Glomerular endothelial cell (primary cell): ENCODE measurements around the gene TUBA1A. TPM values are rescaled to one million over a fixed set of nuclear protein-coding genes. Genes with fewer than 3 reads are reported as not detected.
"Not testable (repeated sequence)": the region's sequence is repeated elsewhere in the genome, so short reads cannot be mapped to it uniquely, and the experiment has no call there.

Experiments used
- DNase-seq: peaks from one replicate; pipeline ENCODE4 v3.0.0-alpha.2; 2011; ENCODE audit warnings: low read depth, low spot score; ENCODE audit errors: extremely low read depth
- total RNA-seq: library from RNA; depleted of rRNA; stranded (reverse); fragments of >200 nt; gene quantifications from 2 replicates; pipeline ENCODE4 v1.2.3, GENCODE V29; 2015

TUBA1A gene
- total RNA-seq, 1 donor from 2014 or later, result 1,256 TPM

- DNase-seq, result no peak
These were observed 27.6 kb downstream of the TUBA1A start for GRCh38 chr12:49161092-49161795.

DNA sequence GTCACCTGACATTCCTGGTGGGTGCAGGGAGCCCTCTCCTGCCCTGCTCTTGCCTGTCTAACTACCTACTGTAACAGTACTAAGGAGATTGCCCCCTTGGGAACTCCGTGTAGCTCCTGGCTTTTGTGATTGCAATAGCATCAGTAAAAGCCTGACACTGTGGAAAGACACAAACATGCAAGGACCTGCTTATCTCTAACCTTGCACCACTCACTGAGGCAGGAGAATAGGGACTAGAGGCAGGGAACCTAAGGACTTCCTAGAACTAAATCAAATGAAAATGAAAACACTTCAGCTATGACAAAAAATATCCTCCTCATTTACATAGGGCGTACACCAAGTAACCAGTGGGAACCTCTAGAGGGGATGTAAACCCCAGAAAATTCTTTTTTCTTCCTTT lies 28.5 kb downstream of the TUBA1A start:
- DNase-seq, result no peak

GRCh38 chr12:49154221-49154620 lies 34.7 kb downstream of the TUBA1A start:
- DNase-seq, result no peak

DNA sequence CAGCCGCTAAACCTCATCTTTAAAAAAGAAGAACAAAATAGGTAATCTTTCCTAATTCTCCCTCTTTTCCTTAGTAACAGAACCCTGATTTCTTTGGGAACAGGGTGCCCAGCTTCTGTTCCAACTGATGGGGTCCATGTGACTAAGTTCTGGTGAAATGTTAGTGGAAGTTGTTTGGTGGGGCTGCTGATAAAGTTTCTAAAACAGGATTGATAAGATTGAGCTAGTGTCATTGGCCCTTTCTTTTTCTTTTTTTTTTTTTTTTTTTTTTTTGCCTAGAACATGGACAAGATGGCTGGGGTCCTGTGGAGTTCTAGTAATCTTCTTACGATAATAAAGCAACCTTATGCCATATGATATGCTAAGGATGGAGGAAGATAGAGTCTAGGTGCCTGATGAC lies 41.5 kb downstream of the TUBA1A start:
- no peak for DNase-seq

DNA sequence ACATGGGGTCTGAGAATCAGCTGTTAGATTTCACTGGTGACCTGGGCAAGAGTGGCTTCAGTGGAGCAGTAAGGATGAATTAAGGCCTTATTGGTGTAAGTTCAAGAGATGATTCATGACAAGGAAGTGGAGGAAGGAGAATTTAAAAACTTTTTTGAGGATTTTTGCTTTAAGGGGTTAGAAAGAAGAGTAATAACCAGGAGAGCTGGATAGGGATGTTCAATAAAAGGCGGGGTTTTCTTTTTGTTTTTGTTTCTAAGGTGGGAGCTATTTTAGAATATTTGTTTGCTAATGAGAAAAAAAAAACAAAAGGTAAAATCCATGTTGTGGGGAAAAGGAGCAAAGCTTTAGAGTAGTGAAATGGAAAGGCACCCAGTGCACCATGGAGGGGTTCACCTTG lies 42.5 kb downstream of the TUBA1A start:
- DNase-seq, result no peak

DNA sequence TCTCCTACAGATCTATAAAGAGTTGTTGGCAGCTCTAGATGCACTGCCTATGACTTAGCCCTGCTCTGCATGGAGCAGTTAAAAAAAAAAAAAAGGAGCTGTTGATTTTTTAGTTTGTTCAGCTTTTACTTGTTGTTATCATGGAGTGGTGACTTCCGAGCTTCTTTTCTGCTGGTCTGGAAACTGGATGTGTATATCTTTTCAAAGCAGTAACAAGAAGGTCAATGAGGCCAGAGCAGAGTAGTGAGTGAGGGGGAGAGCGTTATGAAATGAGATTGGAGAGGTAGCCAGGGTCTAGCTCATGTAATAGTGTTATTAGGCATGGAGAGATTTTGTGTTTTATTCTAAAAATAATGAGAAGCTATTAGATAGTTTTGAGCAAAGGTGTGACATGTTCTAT lies 44.5 kb downstream of the TUBA1A start:
- DNase-seq, result no peak

DNA sequence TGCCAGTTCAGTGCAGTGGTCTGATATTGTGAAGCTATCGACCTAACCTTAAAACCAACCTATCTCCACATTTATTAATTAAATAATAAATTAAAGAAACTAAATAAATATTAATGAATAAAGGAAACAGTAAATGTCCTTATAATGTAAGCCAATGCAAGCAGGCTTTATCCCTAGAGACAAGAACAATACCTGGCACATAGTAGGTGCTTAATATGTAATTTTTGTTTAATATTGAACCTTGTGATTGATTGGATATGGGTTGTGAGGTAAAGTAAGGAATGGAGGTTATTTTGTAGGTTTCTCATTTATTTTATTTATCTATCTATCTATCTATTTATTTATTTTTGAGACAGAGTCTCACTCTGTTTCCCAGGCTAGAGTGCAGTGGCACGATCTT lies 49.9 kb downstream of the TUBA1A start:
- no peak for DNase-seq

DNA sequence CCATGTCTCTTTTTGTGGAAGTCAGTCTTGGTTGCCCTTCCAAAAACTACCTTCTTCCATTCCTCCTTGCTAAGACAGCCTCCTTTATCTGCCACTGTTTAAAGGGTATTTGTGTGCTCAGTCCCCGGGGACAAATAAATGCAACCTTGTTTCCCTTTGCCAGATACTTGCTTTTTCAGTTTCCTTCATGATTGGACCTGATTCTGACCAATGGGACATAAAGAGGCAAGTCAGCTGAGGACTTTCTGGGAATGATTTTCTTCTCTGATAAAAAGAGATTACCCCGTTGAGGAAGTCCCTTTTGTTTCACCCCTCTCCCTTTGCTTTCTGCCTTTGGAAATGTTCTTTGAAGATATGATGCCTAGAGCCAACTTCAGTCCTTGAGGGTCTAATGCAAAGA lies 50.3 kb downstream of the TUBA1A start:
- no peak for DNase-seq

GRCh38 chr12:49137476-49137875 lies 51.4 kb downstream of the TUBA1A start:
- no peak for DNase-seq

GRCh38 chr12:49136997-49137396 lies 51.9 kb downstream of the TUBA1A start:
- not testable (repeated sequence) for DNase-seq

Other genes starting within 250 kb of the TUBA1A start
- gene ARF3, start 231.6 kb downstream of the TUBA1A start, total RNA-seq, result 108 TPM in 2 replicates
- gene WNT10B, start 217.3 kb downstream of the TUBA1A start, total RNA-seq, result not detected in 2 replicates
- gene WNT1, start 210.8 kb downstream of the TUBA1A start, total RNA-seq, result not detected in 2 replicates
- gene DDN, start 189.7 kb downstream of the TUBA1A start, total RNA-seq, result 0.10 and 0.12 TPM in 2 replicates
- 48.6 and 56.5 TPM in 2 replicates for gene PRKAG1, start 170.3 kb downstream of the TUBA1A start, total RNA-seq
- 89.2 and 117 TPM in 2 replicates for gene KMT2D, start 128.3 kb downstream of the TUBA1A start, total RNA-seq
- gene RHEBL1, start 119.1 kb downstream of the TUBA1A start, total RNA-seq, result 1.7 and 2.3 TPM in 2 replicates
- 0.05 and 0.29 TPM in 2 replicates for gene DHH, start 94.3 kb downstream of the TUBA1A start, total RNA-seq
- gene LMBR1L, start 78.2 kb downstream of the TUBA1A start, total RNA-seq, result 60.8 and 73.5 TPM in 2 replicates
- gene TUBA1B, start 57.7 kb downstream of the TUBA1A start, total RNA-seq, result 1,215 and 1,250 TPM in 2 replicates
- gene TUBA1C, start 76.0 kb upstream of the TUBA1A start, total RNA-seq, result 522 and 561 TPM in 2 replicates
- gene PRPH, start 106.1 kb upstream of the TUBA1A start, total RNA-seq, result 1.5 TPM in 1 of 2 replicates, not detected in the other
- 4.7 and 11.4 TPM in 2 replicates for gene TROAP, start 134.2 kb upstream of the TUBA1A start, total RNA-seq
- gene C1QL4, start 148.1 kb upstream of the TUBA1A start, total RNA-seq, result not detected in 2 replicates
- 0.48 and 1.2 TPM in 2 replicates for gene DNAJC22, start 157.8 kb upstream of the TUBA1A start, total RNA-seq
- gene SPATS2, start 178.4 kb upstream of the TUBA1A start, total RNA-seq, result 40.5 and 45.2 TPM in 2 replicates